K562 (cell line): ENCODE measurements around the gene RNF43. TPM values are rescaled to one million over a fixed set of nuclear protein-coding genes. Genes with fewer than 3 reads are reported as not detected.

Source experiments
- ETV1 ChIP-seq: fragments of 450-650 bp; conservative IDR thresholded peaks from 2 replicates; pipeline ENCODE4 v1.6.1; 2016; ENCODE audit warnings: missing genetic modification characterization, control low read depth, low read depth, missing compliant biosample characterization
- GABPB2 ChIP-seq: fragments of 250-450 bp; sonication (Bioruptor Pico); conservative IDR thresholded peaks from 2 replicates; pipeline ENCODE4 v1.5.1; 2021; ENCODE audit warnings: mild to moderate bottlenecking
- RBBP5 ChIP-seq: fragments of 200-600 bp; sonication (generic); IDR thresholded peaks from 2 replicates; pipeline ENCODE4 v1.6.1; 2012; ENCODE audit warnings: borderline replicate concordance, mild to moderate bottlenecking, low read length, control low read depth, inconsistent platforms; ENCODE audit not compliant: insufficient read depth, poor library complexity, severe bottlenecking
- ZNF780A ChIP-seq: fragments of 250-450 bp; sonication (Bioruptor Pico); IDR thresholded peaks from 2 replicates; pipeline ENCODE4 v1.5.0; 2021; ENCODE audit warnings: mild to moderate bottlenecking
- polyA plus RNA-seq, 8 experiments: library from polyadenylated mRNA; depleted of rRNA in 4 of 8; stranded (reverse) in 5 of 8; unstranded in 3 of 8; fragments of >200 nt; fragmentation: Nextera tagmentation in 2 of 8; fragmentation: Illumina TruSeq in 1 of 8; extraction: Ambion mirVana in 2 of 8; extraction: Trizol in 1 of 8; gene quantifications; 2 replicates each; pipeline versions ENCODE4 v1.2.1 to v1.2.3, GENCODE V29; 2011 to 2014; ENCODE audit warnings: inconsistent platforms in 1 of 8, missing spikeins in 1 of 8
- total RNA-seq, 7 experiments: library from RNA; depleted of rRNA in 6 of 7; stranded (reverse); fragments of >200 nt in 6 of 7; fragmentation: Illumina TruSeq in 2 of 7; extraction: Trizol in 2 of 7; gene quantifications; 2 replicates each; pipeline versions ENCODE4 v1.2.1 to v1.2.3, GENCODE V29; 2011 to 2021; ENCODE audit warnings: low replicate concordance in 1 of 7
- TF ChIP-seq, protein P1 (sequence below), 2 experiments: fragments of 450-650 bp in 1 of 2; sonication (generic) in 1 of 2; formaldehyde crosslinking in 1 of 2; IDR thresholded peaks; 2 replicates each; pipeline versions ENCODE4 v1.7.1 to v1.9.0; 2016 to 2022; ENCODE audit warnings: inconsistent platforms in 1 of 2, mild to moderate bottlenecking in 1 of 2, missing genetic modification reagents in 1 of 2
- TF ChIP-seq, protein P2 (sequence below): sonication (generic); formaldehyde crosslinking; IDR thresholded peaks from 2 replicates; pipeline ENCODE4 v1.8.1; 2023; ENCODE audit warnings: missing genetic modification reagents, mild to moderate bottlenecking, borderline replicate concordance
- TF ChIP-seq, protein P3 (sequence below), 2 experiments: fragments of 450-650 bp; conservative IDR thresholded peaks; 2 replicates each; pipeline ENCODE4 v1.6.1; 2017; ENCODE audit warnings: mild to moderate bottlenecking in 2 of 2, moderate library complexity in 2 of 2

Gene RNF43
- total and polyA plus RNA-seq, 9 of the 15 experiments (the other 6 are each of a cell fraction or from before 2014, with no cell fraction given), result 0.29 to 2.7 (median 1.4) TPM

DNA sequence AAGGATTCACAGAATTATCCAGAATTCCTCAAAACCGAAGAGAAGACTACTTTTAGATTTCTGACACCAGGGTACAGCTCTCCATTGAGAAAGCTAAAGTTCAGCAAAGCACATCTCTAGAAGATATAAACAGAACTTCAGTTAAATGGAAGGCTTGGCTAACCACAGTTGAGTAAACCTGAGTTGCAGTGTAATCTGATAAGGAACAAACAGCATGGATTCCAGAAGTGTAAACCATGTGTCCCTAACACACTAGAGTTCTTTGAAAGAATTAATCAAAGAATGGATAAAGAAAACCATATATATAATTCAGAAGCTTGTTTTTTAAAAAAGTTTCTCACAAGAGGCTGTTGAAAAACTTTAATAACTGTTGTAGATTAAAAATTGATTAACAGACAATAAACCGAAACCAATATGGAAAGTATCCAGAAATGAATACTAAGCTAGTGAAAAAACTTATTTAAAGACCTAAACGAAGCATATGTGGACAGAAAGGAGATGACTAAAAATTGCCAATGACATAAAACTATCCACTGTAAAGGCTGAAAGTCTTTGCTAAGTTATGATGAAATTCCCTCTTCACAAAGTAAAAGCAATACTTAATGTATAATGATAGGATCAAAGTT is 4.3 kb downstream of the RNF43 start (continued):
- TF ChIP-seq, protein P1, sequence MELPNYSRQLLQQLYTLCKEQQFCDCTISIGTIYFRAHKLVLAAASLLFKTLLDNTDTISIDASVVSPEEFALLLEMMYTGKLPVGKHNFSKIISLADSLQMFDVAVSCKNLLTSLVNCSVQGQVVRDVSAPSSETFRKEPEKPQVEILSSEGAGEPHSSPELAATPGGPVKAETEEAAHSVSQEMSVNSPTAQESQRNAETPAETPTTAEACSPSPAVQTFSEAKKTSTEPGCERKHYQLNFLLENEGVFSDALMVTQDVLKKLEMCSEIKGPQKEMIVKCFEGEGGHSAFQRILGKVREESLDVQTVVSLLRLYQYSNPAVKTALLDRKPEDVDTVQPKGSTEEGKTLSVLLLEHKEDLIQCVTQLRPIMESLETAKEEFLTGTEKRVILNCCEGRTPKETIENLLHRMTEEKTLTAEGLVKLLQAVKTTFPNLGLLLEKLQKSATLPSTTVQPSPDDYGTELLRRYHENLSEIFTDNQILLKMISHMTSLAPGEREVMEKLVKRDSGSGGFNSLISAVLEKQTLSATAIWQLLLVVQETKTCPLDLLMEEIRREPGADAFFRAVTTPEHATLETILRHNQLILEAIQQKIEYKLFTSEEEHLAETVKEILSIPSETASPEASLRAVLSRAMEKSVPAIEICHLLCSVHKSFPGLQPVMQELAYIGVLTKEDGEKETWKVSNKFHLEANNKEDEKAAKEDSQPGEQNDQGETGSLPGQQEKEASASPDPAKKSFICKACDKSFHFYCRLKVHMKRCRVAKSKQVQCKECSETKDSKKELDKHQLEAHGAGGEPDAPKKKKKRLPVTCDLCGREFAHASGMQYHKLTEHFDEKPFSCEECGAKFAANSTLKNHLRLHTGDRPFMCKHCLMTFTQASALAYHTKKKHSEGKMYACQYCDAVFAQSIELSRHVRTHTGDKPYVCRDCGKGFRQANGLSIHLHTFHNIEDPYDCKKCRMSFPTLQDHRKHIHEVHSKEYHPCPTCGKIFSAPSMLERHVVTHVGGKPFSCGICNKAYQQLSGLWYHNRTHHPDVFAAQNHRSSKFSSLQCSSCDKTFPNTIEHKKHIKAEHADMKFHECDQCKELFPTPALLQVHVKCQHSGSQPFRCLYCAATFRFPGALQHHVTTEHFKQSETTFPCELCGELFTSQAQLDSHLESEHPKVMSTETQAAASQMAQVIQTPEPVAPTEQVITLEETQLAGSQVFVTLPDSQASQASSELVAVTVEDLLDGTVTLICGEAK (IDR thresholded peaks at IDR 0.05), result no peak
- TF ChIP-seq, protein P1 (CRISPR knock-in tag; IDR thresholded peaks at IDR 0.05), result no peak
- TF ChIP-seq RBBP5, result no peak
- TF ChIP-seq, protein P2, sequence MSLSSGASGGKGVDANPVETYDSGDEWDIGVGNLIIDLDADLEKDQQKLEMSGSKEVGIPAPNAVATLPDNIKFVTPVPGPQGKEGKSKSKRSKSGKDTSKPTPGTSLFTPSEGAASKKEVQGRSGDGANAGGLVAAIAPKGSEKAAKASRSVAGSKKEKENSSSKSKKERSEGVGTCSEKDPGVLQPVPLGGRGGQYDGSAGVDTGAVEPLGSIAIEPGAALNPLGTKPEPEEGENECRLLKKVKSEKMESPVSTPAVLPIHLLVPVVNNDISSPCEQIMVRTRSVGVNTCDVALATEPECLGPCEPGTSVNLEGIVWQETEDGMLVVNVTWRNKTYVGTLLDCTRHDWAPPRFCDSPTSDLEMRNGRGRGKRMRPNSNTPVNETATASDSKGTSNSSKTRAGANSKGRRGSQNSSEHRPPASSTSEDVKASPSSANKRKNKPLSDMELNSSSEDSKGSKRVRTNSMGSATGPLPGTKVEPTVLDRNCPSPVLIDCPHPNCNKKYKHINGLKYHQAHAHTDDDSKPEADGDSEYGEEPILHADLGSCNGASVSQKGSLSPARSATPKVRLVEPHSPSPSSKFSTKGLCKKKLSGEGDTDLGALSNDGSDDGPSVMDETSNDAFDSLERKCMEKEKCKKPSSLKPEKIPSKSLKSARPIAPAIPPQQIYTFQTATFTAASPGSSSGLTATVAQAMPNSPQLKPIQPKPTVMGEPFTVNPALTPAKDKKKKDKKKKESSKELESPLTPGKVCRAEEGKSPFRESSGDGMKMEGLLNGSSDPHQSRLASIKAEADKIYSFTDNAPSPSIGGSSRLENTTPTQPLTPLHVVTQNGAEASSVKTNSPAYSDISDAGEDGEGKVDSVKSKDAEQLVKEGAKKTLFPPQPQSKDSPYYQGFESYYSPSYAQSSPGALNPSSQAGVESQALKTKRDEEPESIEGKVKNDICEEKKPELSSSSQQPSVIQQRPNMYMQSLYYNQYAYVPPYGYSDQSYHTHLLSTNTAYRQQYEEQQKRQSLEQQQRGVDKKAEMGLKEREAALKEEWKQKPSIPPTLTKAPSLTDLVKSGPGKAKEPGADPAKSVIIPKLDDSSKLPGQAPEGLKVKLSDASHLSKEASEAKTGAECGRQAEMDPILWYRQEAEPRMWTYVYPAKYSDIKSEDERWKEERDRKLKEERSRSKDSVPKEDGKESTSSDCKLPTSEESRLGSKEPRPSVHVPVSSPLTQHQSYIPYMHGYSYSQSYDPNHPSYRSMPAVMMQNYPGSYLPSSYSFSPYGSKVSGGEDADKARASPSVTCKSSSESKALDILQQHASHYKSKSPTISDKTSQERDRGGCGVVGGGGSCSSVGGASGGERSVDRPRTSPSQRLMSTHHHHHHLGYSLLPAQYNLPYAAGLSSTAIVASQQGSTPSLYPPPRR (CRISPR knock-in tag), result no peak
- no peak for TF ChIP-seq ZNF780A (CRISPR knock-in tag)
- no peak for TF ChIP-seq GABPB2 (CRISPR knock-in tag)
- TF ChIP-seq, protein P3, sequence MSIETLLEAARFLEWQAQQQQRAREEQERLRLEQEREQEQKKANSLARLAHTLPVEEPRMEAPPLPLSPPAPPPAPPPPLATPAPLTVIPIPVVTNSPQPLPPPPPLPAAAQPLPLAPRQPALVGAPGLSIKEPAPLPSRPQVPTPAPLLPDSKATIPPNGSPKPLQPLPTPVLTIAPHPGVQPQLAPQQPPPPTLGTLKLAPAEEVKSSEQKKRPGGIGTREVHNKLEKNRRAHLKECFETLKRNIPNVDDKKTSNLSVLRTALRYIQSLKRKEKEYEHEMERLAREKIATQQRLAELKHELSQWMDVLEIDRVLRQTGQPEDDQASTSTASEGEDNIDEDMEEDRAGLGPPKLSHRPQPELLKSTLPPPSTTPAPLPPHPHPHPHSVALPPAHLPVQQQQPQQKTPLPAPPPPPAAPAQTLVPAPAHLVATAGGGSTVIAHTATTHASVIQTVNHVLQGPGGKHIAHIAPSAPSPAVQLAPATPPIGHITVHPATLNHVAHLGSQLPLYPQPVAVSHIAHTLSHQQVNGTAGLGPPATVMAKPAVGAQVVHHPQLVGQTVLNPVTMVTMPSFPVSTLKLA (conservative IDR thresholded peaks at IDR 0.05), result peak in 1 of 2 experiments; percentile 38; a peak in 2 of 4 replicates
- no peak for TF ChIP-seq ETV1 (tag)
